Spinal cord (tissue), 10 donors: ENCODE measurements around the gene ACSS3. TPM values are rescaled to one million over a fixed set of nuclear protein-coding genes. Genes with fewer than 3 reads are reported as not detected.
"Not testable (repeated sequence)": the region's sequence is repeated elsewhere in the genome, so short reads cannot be mapped to it uniquely, and the experiment has no call there.

ENCODE experiments used
- DNase-seq, 6 donors: peaks; one replicate each; pipeline versions ENCODE4 v3.0.0 to v3.0.0-alpha.2; 2013 to 2015; ENCODE audit warnings: low spot score in 6 of 6, low read depth in 4 of 6
- H3K27ac ChIP-seq: one replicate; pipeline ENCODE4 v1.5.1; 2013; ENCODE audit warnings: low read depth, low read length, control low read depth
- H3K27me3 ChIP-seq: one replicate; pipeline ENCODE4 v1.6.1; 2013; ENCODE audit warnings: low read length; ENCODE audit not compliant: control insufficient read depth, insufficient read depth
- H3K36me3 ChIP-seq: one replicate; pipeline ENCODE4 v1.6.1; 2013; ENCODE audit warnings: low read length; ENCODE audit not compliant: control insufficient read depth, insufficient read depth
- H3K4me1 ChIP-seq: one replicate; pipeline ENCODE4 v1.6.1; 2013; ENCODE audit warnings: low read length; ENCODE audit not compliant: control insufficient read depth, insufficient read depth
- H3K4me3 ChIP-seq: one replicate; pipeline ENCODE4 v1.5.1; 2013; ENCODE audit warnings: low read depth, low read length, control low read depth
- H3K9me3 ChIP-seq: one replicate; pipeline ENCODE4 v1.6.1; 2013; ENCODE audit warnings: low read length; ENCODE audit not compliant: control insufficient read depth, insufficient read depth
- WGBS: methylation state at CpG from one replicate; pipeline ENCODE4 v1.1.5; 2013; ENCODE audit warnings: missing lambda C conversion rate; ENCODE audit not compliant: insufficient coverage; 5-methylcytosine and 5-hydroxymethylcytosine counted together
- polyA plus RNA-seq, 2 donors: library from polyadenylated mRNA; unstranded; fragments of 120-200 nt; gene quantifications; one replicate each; pipeline ENCODE4 v1.2.1, GENCODE V29; 2013; ENCODE audit not compliant: insufficient read length in 2 of 2
- total RNA-seq, 2 donors: library from RNA; depleted of rRNA in 1 of 2; stranded (reverse); fragments of 120-200 nt in 1 of 2; fragments of >200 nt in 1 of 2; gene quantifications; one replicate each; pipeline versions ENCODE4 v1.2.3 to v1.2.4, GENCODE V29; 2013 to 2014
- donor health status: healthy.

The ACSS3 gene
- total and polyA plus RNA-seq, 4 donors, result 8.7 to 32.1 (median 18.3) TPM

GRCh38 chr12:81176796-81177195, 98.9 kb downstream of the ACSS3 start:
- no CpG with 5 or more reads among the region's 1 CpG for WGBS
- no peak overlapping the region for H3K27ac ChIP-seq
- H3K36me3 ChIP-seq, result no peaks in the 10 kb centered on the region
- no peaks in the 10 kb centered on the region for H3K4me1 ChIP-seq
- H3K9me3 ChIP-seq, result peaks cover 6% of the 10 kb centered on the region
- H3K4me3 ChIP-seq, result no peak overlapping the region
- DNase-seq, result no peak
- no peaks in the 10 kb centered on the region for H3K27me3 ChIP-seq

- peaks cover 6% of the 10 kb centered on the region for H3K9me3 ChIP-seq
- no peak overlapping the region for H3K27ac ChIP-seq
- no CpG with 5 or more reads among the region's 2 CpGs for WGBS
- DNase-seq, result no peak
- no peak overlapping the region for H3K4me3 ChIP-seq
- H3K27me3 ChIP-seq, result no peaks in the 10 kb centered on the region
- no peaks in the 10 kb centered on the region for H3K4me1 ChIP-seq
- no peaks in the 10 kb centered on the region for H3K36me3 ChIP-seq
Observed at GRCh38 chr12:81181691-81182090, 103.8 kb downstream of the ACSS3 start.

- DNase-seq, result no peak
- WGBS, result 100% methylated on average over 1 of the region's 1 CpG
- Histone ChIP-seq H3K36me3 (no peaks in the 10 kb centered on the region), H3K4me1 (no peaks in the 10 kb centered on the region), H3K9me3 (no peaks in the 10 kb centered on the region), H3K27ac (no peak overlapping the region), H3K27me3 (no peaks in the 10 kb centered on the region), H3K4me3 (no peak overlapping the region)
Observed at GRCh38 chr12:81187686-81188085, 109.8 kb downstream of the ACSS3 start.

- Histone ChIP-seq H3K27me3 (no peaks in the 10 kb centered on the region), H3K9me3 (no peaks in the 10 kb centered on the region), H3K36me3 (no peaks in the 10 kb centered on the region), H3K4me1 (no peaks in the 10 kb centered on the region), H3K4me3 (no peak overlapping the region), H3K27ac (no peak overlapping the region)
- WGBS, result 100% methylated on average over 2 of the region's 3 CpGs
- DNase-seq, result no peak
Observed at GRCh38 chr12:81196595-81196994, 118.7 kb downstream of the ACSS3 start.

GRCh38 chr12:81200561-81200960, 122.7 kb downstream of the ACSS3 start:
- H3K9me3 ChIP-seq, H3K27me3 ChIP-seq, H3K4me1 ChIP-seq, H3K4me3 ChIP-seq, H3K36me3 ChIP-seq, DNase-seq, H3K27ac ChIP-seq: not testable (repeated sequence)
- WGBS, result 94% methylated on average over 2 of the region's 6 CpGs

- no peak for DNase-seq
- Histone ChIP-seq H3K36me3 (no peaks in the 10 kb centered on the region), H3K27me3 (no peaks in the 10 kb centered on the region), H3K9me3 (no peaks in the 10 kb centered on the region), H3K4me3 (no peak overlapping the region), H3K4me1 (no peaks in the 10 kb centered on the region), H3K27ac (no peak overlapping the region)
- WGBS, result no CpG with 5 or more reads among the region's 3 CpGs
Observed at GRCh38 chr12:81203671-81204204, 125.9 kb downstream of the ACSS3 start.

- H3K27me3 ChIP-seq, result no peaks in the 10 kb centered on the region
- no peaks in the 10 kb centered on the region for H3K9me3 ChIP-seq
- no CpG with 5 or more reads among the region's 1 CpG for WGBS
- no peaks in the 10 kb centered on the region for H3K4me1 ChIP-seq
- no peak for DNase-seq
- H3K4me3 ChIP-seq, result no peak overlapping the region
- no peaks in the 10 kb centered on the region for H3K36me3 ChIP-seq
- no peak overlapping the region for H3K27ac ChIP-seq
Observed at GRCh38 chr12:81205416-81205815, 127.5 kb downstream of the ACSS3 start.

- no peaks in the 10 kb centered on the region for H3K36me3 ChIP-seq
- peak in 2 of 6 donors; percentile 65 to 77 for DNase-seq
- H3K9me3 ChIP-seq, result no peaks in the 10 kb centered on the region
- H3K4me3 ChIP-seq, result no peak overlapping the region
- H3K27ac ChIP-seq, result no peak overlapping the region
- no peaks in the 10 kb centered on the region for H3K27me3 ChIP-seq
- no peaks in the 10 kb centered on the region for H3K4me1 ChIP-seq
- no CpG with 5 or more reads among the region's 2 CpGs for WGBS
Observed at GRCh38 chr12:81206429-81206828, 128.6 kb downstream of the ACSS3 start.

- no CpG with 5 or more reads among the region's 1 CpG for WGBS
- Histone ChIP-seq H3K27me3 (no peaks in the 10 kb centered on the region), H3K9me3 (no peaks in the 10 kb centered on the region), H3K36me3 (no peaks in the 10 kb centered on the region), H3K4me1 (no peaks in the 10 kb centered on the region), H3K4me3 (no peak overlapping the region), H3K27ac (no peak overlapping the region)
- DNase-seq, result peak in 1 of 6 donors; percentile 27
Observed at GRCh38 chr12:81207173-81207572, 129.3 kb downstream of the ACSS3 start.

- Histone ChIP-seq H3K4me3 (no peak overlapping the region), H3K27ac (no peak overlapping the region), H3K9me3 (no peaks in the 10 kb centered on the region), H3K27me3 (no peaks in the 10 kb centered on the region), H3K4me1 (no peaks in the 10 kb centered on the region), H3K36me3 (no peaks in the 10 kb centered on the region)
- WGBS, result 89% methylated on average over 3 of the region's 4 CpGs
- no peak for DNase-seq
Observed at GRCh38 chr12:81207664-81208063, 129.8 kb downstream of the ACSS3 start.
